ENCODE data around the gene ORAI3.

The ORAI3 gene

DNA sequence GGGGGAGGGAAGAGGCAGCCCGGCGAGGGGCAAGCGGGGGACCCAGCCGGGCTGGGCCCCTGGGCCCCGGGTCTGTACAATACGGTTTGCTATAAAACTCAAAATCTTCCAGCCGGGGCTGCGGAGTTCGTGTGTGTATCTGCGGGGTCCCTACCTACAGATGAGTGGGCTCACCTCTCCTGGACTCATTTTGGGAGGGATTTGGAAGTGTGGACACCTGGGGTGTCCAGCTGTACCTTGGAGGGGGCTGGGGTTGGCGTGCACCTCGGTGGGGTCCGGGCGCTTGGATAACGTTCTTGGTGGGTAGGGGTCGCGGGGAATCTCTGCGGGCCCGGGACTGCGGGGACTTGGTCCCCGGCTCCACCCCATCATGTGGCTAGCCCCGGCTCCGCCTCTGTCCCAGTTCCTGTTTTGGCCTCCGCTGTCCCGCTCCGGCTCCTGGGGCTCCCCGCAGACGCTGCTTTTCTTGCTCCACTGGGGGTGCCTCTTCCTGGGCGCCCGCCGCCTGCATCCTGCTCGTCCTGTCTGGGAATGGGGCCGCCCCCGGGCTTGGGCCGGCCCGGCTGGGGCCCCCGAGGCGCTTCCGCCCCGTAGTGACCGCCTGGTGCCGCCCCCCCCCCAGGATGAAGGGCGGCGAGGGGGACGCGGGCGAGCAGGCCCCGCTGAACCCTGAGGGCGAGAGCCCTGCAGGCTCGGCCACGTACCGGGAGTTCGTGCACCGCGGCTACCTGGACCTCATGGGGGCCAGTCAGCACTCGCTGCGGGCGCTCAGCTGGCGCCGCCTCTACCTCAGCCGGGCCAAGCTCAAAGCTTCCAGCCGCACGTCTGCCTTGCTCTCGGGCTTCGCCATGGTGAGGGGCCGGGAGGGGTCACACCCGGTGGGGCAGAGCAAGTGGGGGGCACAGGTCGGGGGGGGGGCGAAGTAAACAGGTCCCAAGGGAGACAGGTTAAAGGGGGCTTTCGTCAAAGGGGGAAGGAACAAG, at the start of gene ORAI3:
ORAI3 (plus strand) TSS at position 402 of the 983 bp plus-strand sequence; CDS start at position 624, 222 bp downstream.
- H3K4me1 Mint-ChIP-seq, result peaks cover 20% of the 10 kb centered on the region
- H3K27ac Mint-ChIP-seq, result no peak within 1 kb of the TSS
- peak within 1 kb of the TSS; percentile 82 for H3K4me3 Mint-ChIP-seq
- no peaks in the 10 kb centered on the region for H3K9me3 Mint-ChIP-seq
- H3K36me3 Mint-ChIP-seq, result peaks cover 7% of the 10 kb centered on the region
- H3K27me3 Mint-ChIP-seq, result no peaks in the 10 kb centered on the region

DNA sequence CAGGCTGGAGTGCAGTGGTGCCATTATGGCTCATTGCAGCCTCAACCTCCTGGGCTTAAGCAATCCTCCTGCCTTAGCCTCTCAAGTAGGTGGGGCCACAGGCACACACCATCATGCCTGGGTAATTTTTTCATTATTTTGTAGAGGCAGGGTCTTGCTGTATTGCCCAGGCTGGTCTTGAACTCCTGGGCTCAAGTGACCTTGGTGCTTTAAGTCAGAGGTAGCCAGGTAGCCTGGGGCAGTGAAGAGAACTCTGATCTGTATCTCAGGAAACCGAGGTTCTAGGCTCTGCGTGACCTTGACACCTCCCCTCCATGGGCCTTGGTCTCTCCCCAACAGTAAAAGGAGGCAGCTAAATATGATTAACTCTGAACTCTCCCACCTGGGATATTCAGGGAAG, 49.1 kb upstream of the ORAI3 start:
- Mint-ChIP-seq H3K27me3 (no peaks in the 10 kb centered on the region), H3K36me3 (no peaks in the 10 kb centered on the region), H3K4me1 (peaks cover 52% of the 10 kb centered on the region), H3K27ac (no peak overlapping the region), H3K9me3 (no peaks in the 10 kb centered on the region), H3K4me3 (no peak overlapping the region)

DNA sequence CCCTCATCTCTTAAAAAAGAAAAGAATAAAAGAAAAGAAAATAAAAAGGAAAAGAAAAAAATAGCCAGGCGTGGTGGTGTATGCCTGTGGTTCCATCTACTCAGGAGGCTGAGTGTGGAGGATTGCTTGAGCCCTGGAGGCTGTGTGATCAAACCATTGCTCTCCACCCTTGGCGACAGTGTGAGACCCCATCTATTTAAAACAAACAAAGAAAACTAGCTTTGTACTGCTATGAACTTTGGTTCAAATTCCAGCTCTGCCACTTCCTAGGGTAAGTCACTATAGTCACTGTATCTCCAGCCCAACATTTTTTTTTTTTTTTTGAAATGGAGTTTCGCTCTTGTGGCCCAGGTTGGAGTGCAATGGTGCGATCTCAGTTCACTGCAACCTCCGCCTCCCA, 48.3 kb upstream of the ORAI3 start:
- Mint-ChIP-seq H3K4me1 (peaks cover 45% of the 10 kb centered on the region), H3K36me3 (no peaks in the 10 kb centered on the region), H3K27me3 (no peaks in the 10 kb centered on the region), H3K9me3 (no peaks in the 10 kb centered on the region), H3K4me3 (peak overlapping the region; percentile 15), H3K27ac (no peak overlapping the region)

DNA sequence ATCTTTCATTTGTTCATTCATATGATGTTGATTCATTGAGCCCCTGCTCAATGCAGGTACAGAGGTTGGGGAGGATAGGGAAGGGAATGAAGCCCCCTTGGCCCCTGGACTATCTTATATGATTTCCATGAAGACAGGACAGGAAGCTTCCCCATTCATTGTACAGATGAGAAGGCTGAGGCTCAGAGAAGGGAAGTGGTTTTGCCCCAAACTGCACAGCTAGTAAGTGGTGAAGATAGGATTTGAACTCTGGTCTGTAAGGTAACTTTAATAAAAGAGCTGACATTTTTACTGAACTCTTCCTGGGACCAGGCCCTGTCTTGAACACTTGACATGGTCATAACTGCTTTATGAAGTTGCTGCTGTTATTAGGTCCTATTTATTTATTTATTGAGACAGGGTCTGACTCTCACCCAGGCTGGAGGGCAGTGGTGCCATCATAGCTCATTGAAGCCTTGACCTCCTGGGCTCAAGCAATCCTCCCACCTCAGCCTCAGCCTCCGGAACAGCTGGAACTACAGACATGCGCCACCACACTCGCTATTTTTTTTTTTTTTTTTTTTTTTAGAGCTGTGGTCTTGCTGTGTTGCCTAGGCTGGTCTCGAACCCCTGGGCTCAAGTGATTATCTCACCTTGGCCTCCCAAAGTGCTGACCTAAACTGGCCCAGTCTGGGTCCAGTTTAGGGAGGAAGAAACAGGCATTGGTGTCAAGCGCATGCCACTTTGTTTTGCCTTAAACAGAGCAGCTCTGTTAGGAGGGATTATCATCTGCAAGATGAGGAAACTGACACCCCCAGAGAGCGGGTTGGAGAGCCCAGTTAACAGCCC, 47.5 kb upstream of the ORAI3 start:
- no peaks in the 10 kb centered on the region for H3K36me3 Mint-ChIP-seq
- no peaks in the 10 kb centered on the region for H3K27me3 Mint-ChIP-seq
- H3K9me3 Mint-ChIP-seq, result no peaks in the 10 kb centered on the region
- H3K27ac Mint-ChIP-seq, result peak overlapping the region; percentile 68
- peak overlapping the region; percentile 78 for H3K4me3 Mint-ChIP-seq
- H3K4me1 Mint-ChIP-seq, result peaks cover 38% of the 10 kb centered on the region

DNA sequence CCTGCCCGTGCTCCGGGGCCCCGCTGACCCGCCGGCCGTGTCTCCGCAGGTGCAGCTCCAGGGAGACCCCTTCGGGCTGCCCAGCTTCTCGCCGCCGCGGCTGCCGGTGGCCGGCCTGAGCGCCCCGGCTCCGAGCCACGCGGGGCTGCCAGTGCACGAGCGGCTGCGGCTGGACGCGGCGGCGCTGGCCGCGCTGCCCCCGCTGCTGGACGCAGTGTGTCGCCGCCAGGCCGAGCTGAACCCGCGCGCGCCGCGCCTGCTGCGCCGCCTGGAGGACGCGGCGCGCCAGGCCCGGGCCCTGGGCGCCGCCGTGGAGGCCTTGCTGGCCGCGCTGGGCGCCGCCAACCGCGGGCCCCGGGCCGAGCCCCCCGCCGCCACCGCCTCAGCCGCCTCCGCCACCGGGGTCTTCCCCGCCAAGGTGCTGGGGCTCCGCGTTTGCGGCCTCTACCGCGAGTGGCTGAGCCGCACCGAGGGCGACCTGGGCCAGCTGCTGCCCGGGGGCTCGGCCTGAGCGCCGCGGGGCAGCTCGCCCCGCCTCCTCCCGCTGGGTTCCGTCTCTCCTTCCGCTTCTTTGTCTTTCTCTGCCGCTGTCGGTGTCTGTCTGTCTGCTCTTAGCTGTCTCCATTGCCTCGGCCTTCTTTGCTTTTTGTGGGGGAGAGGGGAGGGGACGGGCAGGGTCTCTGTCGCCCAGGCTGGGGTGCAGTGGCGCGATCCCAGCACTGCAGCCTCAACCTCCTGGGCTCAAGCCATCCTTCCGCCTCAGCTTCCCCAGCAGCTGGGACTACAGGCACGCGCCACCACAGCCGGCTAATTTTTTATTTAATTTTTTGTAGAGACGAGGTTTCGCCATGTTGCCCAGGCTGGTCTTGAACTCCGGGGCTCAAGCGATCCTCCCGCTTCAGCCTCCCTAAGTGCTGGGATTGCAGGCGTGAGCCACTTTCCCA, 46.6 kb upstream of the ORAI3 start:
- Mint-ChIP-seq H3K4me1 (peaks cover 33% of the 10 kb centered on the region), H3K27ac (peak overlapping the region; percentile 96), H3K9me3 (no peaks in the 10 kb centered on the region), H3K27me3 (no peaks in the 10 kb centered on the region), H3K36me3 (no peaks in the 10 kb centered on the region), H3K4me3 (peak overlapping the region; percentile 89)

DNA sequence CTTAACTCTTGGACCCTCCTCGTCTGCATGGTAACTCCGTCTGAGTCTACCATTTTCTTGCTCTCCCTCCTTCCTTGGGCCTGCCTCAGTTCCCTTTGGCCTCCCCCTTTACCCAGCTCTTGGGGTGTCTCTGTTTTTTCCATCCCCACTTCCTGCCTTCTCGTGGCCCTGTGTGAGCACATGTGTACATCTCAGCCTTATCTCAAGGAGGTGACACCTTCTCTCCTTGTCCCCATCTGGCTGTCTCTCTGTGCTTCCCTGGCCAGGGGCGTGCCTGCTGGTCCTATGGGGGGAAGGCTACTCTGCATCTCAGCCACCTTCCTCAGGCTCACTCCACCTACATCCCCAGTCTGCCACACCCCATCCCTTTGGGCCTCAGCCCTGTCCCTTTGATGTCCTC, 45.9 kb upstream of the ORAI3 start:
- Mint-ChIP-seq H3K36me3 (no peaks in the 10 kb centered on the region), H3K4me1 (peaks cover 38% of the 10 kb centered on the region), H3K27ac (peak overlapping the region; percentile 96), H3K9me3 (no peaks in the 10 kb centered on the region), H3K4me3 (peak overlapping the region; percentile 89), H3K27me3 (no peaks in the 10 kb centered on the region)

DNA sequence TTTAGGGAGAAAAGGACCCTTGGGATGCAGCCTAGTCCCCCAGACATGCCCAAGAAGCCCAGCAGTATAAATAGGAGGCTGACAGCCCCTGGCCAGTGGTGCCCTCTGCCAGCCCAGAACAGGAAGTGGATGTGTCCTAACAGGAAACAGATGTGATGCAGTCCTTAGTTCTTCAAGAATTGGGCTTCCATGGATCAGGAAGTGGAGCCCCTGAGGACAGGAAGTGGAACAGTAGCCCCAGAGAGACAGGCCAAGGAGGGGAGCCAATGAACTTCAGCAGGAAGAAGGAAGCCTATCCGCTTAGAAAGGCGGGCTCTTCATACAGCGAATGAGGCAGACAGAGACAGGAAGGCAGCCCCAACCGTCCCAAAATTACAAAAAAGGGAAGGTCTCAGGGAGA, 45.3 kb upstream of the ORAI3 start:
- Mint-ChIP-seq H3K36me3 (no peaks in the 10 kb centered on the region), H3K27ac (peak overlapping the region; percentile 95), H3K27me3 (no peaks in the 10 kb centered on the region), H3K4me1 (peaks cover 39% of the 10 kb centered on the region), H3K9me3 (no peaks in the 10 kb centered on the region), H3K4me3 (peak overlapping the region; percentile 16)

DNA sequence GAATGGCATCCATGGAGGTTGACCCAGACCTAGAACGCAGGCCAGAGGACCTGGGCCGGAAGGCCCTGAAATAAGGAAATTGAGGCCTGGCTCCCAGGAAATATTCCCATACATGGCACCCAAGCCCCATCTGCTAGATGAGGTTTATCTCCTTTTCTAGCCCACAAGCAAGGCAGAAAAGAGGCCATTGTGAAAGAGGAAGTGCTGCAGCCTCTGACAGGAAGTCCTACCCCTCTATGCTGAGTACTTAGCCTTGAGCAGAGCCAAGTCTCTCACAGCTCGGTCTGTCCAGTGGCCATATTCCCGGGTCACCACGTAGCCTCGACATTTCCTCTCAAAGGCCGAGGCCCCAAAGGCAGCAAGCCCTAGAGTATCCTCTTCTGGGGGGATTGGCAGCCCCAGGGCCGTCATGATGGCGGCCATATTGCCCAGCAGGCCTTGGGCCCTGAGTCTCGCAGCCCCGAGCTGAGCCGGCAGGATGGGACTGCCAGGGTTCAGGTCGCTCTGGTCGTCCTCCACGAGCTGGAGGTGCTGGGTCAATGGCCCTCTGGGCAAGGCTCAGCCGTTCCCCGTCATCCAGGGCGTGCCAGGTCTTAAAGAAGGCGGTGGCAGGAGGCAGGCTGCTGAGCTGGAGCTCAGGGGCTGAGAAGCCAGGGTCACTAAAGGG, 44.6 kb upstream of the ORAI3 start:
- H3K4me3 Mint-ChIP-seq, result no peak overlapping the region
- H3K4me1 Mint-ChIP-seq, result peaks cover 39% of the 10 kb centered on the region
- no peaks in the 10 kb centered on the region for H3K36me3 Mint-ChIP-seq
- H3K27ac Mint-ChIP-seq, result peak overlapping the region; percentile 95
- H3K27me3 Mint-ChIP-seq, result no peaks in the 10 kb centered on the region
- H3K9me3 Mint-ChIP-seq, result no peaks in the 10 kb centered on the region

DNA sequence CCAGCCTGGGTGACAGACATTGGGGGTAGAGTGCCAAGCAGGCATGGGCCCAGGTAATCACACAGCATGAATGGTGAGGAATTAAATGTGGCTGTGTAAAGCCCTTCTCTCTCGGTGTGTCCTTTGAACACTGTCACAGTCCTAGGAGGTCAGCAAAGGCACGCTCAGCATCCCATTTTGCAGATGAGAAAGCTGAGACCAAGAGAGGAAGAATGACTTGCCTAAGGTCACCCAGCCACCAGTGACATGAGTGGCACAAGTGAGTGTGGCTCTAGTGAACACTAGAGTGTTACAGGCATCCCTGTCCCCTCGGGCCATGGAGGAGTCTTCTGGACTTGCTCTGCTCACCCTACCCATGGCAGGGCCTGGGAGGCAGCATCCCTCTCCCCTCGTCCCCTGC, 41.8 kb upstream of the ORAI3 start:
- no peaks in the 10 kb centered on the region for H3K27me3 Mint-ChIP-seq

DNA sequence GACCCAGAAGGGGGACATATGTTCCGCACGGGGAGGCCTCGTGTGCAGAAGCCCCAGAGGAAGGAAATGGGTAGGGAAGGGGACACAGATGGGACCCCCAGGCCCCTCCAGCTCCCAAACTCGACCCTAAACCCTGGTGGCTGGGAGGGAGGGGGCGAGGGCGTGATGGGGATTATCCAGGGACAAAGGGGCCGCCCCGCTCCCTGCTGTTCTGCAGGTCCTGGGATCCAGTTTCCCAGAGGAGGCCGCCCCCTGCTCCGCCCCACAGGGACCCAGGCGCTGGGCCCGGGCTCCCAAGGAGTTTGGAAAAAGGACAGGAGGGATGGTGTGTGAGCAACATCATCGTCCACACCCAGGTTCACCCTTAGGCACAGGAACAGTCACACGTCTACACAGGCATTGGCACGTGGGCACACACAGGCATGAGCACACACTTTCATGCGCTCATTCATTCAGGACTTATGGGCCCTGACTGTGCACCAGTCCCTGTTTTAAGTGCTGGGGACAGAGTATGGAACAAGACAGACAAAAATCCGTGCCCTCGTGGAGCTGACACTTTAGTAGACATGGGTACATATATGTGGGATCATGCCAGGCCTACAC, 38.3 kb upstream of the ORAI3 start:
- Mint-ChIP-seq H3K4me1 (peaks cover 9% of the 10 kb centered on the region), H3K9me3 (no peaks in the 10 kb centered on the region), H3K4me3 (no peak overlapping the region), H3K36me3 (no peaks in the 10 kb centered on the region), H3K27me3 (no peaks in the 10 kb centered on the region), H3K27ac (no peak overlapping the region)

More for the DNA sequence above, 41.8 kb upstream of the ORAI3 start:
- no peaks in the 10 kb centered on the region for H3K36me3 Mint-ChIP-seq
- peaks cover 30% of the 10 kb centered on the region for H3K4me1 Mint-ChIP-seq
- H3K4me3 Mint-ChIP-seq, result no peak overlapping the region
- no peak overlapping the region for H3K27ac Mint-ChIP-seq
- H3K9me3 Mint-ChIP-seq, result no peaks in the 10 kb centered on the region

DNA sequence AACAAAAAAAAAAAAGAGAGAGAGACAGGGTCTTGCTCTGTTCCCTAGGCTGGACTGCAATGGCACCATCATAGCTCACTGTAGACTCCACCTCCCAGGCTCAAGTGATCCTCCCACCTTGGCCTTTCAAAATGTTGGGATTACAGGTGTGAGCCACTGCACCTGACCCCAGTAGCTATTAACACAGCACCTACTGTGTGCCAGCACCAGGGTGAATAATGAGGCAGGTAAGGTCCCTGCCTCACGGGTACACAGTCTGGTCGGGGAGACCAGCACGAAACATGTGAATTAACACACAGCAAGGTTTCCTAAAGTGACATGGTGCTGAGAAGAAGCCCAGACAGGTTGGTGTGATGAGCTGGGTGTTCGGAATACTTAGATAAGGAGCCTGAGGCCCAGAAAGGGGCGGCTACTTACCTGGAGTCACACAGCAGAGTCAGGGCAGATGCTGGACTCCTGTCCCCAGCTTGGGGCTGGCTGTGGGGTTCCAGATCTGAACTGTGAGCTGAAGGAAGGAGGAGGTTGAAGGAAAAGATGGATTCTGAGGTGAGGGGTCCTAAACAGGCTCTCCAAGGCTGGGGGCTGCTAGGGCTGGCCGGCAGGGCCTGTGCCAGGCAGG, 36.0 kb upstream of the ORAI3 start:
- Mint-ChIP-seq H3K9me3 (no peaks in the 10 kb centered on the region), H3K4me1 (peaks cover 2% of the 10 kb centered on the region), H3K27ac (no peak overlapping the region), H3K4me3 (no peak overlapping the region), H3K27me3 (no peaks in the 10 kb centered on the region), H3K36me3 (no peaks in the 10 kb centered on the region)

DNA sequence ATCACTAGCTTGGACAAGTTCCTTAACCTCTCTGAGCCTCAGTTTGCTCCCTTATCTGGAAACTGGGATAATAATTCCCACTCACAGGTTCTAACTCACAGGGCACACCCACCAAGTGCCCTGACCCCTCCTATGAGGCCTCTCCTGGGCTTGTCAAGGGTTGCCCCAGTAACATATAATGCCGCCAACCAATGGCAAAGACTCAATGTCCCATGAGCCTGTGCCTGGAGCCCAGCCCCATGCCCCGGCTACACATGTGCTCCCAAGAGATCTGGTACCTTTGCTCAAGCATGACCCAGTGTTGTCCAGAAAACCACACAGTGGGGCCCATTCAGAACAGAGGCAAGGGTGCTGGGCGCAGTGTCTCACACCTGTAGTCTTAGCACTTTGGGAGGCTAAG, 34.0 kb upstream of the ORAI3 start:
- H3K27me3 Mint-ChIP-seq, result no peaks in the 10 kb centered on the region
- no peaks in the 10 kb centered on the region for H3K9me3 Mint-ChIP-seq
- no peak overlapping the region for H3K27ac Mint-ChIP-seq
- H3K36me3 Mint-ChIP-seq, result no peaks in the 10 kb centered on the region
- no peaks in the 10 kb centered on the region for H3K4me1 Mint-ChIP-seq
- no peak overlapping the region for H3K4me3 Mint-ChIP-seq

DNA sequence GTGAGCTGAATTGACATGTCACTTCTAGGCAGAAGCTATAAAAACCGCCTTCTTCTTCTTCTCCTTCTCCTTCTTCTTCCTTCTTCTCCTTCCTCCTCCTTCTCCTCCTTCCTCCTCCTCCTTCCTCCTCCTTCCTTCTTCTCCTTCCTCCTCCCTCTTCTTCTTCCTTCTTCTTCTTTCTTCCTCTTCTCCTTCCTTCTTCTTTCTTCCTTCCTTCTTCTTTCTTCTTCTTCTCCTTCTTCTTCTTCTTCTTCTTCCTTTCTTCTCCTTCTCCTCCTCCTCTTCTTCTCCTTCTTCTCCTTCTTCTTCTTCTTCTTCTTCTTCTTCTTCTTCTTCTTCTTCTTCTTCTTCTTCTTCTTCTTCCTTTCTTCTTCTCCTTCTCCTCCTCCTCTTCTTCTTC, 30.3 kb upstream of the ORAI3 start:
- no peak overlapping the region for H3K27ac Mint-ChIP-seq
- H3K36me3 Mint-ChIP-seq, result no peaks in the 10 kb centered on the region

DNA sequence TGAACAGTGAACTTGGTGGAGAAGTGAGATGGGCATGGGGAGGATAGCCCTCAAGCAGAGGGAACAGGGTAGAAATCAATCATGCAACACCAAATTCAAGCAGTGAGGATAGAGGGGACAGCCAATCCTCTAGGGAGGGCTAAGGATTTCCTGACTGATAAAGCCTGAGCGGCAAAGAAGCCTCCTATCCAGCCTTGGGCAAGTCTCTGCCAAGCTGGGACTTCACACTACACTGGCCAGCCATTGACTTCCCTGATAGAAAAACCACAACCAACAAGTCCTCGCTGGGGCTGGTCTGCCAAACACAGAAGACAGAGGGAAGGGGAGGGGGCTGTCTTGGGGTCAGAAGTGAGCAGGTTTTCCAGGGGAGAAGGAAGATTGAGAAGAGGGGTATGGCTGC, 28.0 kb upstream of the ORAI3 start:
- H3K4me1 Mint-ChIP-seq, result peaks cover 9% of the 10 kb centered on the region
- peak overlapping the region; percentile 99 for H3K4me3 Mint-ChIP-seq
- no peak overlapping the region for H3K27ac Mint-ChIP-seq
- H3K36me3 Mint-ChIP-seq, result no peaks in the 10 kb centered on the region
- no peaks in the 10 kb centered on the region for H3K27me3 Mint-ChIP-seq
- no peaks in the 10 kb centered on the region for H3K9me3 Mint-ChIP-seq

More for the DNA sequence above, 30.3 kb upstream of the ORAI3 start:
- Mint-ChIP-seq H3K27me3 (no peaks in the 10 kb centered on the region), H3K4me1 (no peaks in the 10 kb centered on the region), H3K4me3 (no peak overlapping the region), H3K9me3 (no peaks in the 10 kb centered on the region)
